ENCODE results near the gene CHD5. TPM values are rescaled to one million over a fixed set of nuclear protein-coding genes. Genes with fewer than 3 reads are reported as not detected.

Gene CHD5
- total and polyA plus RNA-seq, 2 of the 4 experiments (the other 2 are of a cell fraction) = under 0.01 to 0.09 TPM

DNA sequence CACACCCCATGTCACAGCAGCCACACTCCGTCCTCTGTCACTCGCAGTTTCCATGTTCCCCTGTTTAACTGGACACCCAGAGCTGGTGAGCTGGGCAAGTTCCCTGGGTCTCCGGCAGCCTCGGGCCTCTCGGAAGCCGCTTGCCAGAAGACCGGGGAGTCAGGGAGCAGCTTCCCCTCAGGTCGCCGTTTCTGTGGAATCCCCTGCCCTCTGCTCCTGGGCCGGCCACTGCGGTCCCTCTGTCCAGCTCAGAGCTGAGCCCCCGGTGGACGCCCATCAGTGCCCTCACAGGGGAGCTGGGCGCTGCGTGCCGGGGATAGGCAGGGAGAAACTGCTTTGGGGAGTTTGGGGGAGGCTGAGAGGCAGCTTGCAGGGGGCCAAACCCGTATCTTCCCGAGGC, 96.7 kb downstream of the CHD5 start:
- H3K4me2 ChIP-seq (ENCODE audit: low read depth, low read length) = no peak overlapping the region

More for the DNA sequence above, 96.7 kb downstream of the CHD5 start:
- intact Hi-C loops (cut with micrococcal nuclease) (no loop called here), in situ Hi-C loops (cut with MboI; ENCODE audit: low sequenced_read_pairs) (no loop called here), dilution Hi-C loops (cut with HindIII; ENCODE audit: low sequenced_read_pairs, unreplicated experiment) (no loop called here)
- H3K9me1 ChIP-seq (ENCODE audit: insufficient read depth, low read length) = no peaks in the 10 kb centered on the region
- H3K36me3 ChIP-seq (ENCODE audit: control insufficient read depth, insufficient read depth, low read length) = no peaks in the 10 kb centered on the region
- ATAC-seq (ENCODE audit: low read depth) = no peak
- no peak overlapping the region for H3K56ac ChIP-seq (ENCODE audit: extremely low read depth, insufficient read depth, low read length)
- H3K27ac ChIP-seq (ENCODE audit: insufficient read depth, low read length) = no peak overlapping the region
- H2AK9ac ChIP-seq (replicated peaks; ENCODE audit: low read depth, low read length, poor library complexity) = no peak overlapping the region
- no peak overlapping the region for H3K9ac ChIP-seq (ENCODE audit: low read depth, low read length)
- TF ChIP-seq RAD21 (IDR thresholded peaks at IDR 0.05; ENCODE audit: low read length) = no peak
- TF ChIP-seq, protein P1, sequence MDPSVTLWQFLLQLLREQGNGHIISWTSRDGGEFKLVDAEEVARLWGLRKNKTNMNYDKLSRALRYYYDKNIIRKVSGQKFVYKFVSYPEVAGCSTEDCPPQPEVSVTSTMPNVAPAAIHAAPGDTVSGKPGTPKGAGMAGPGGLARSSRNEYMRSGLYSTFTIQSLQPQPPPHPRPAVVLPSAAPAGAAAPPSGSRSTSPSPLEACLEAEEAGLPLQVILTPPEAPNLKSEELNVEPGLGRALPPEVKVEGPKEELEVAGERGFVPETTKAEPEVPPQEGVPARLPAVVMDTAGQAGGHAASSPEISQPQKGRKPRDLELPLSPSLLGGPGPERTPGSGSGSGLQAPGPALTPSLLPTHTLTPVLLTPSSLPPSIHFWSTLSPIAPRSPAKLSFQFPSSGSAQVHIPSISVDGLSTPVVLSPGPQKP (IDR thresholded peaks at IDR 0.05; ENCODE audit: borderline replicate concordance, low read depth, low read length) = no peak
- no peak overlapping the region for H2BK15ac ChIP-seq (ENCODE audit: low read depth, low read length)
- no peak overlapping the region for H3K14ac ChIP-seq (replicated peaks; ENCODE audit: low read depth, low read length)
- no peak overlapping the region for H4K8ac ChIP-seq (ENCODE audit: low read depth in 2 of 2, low read length in 2 of 2)
- no peaks in the 10 kb centered on the region for H3K79me1 ChIP-seq (ENCODE audit: low read depth in 1 of 2, low read length in 2 of 2)
- ChIA-PET CTCF (no interaction called here), POLR2A (ENCODE audit: unreplicated experiment) (no interaction called here)
- no peak overlapping the region for H4K5ac ChIP-seq (ENCODE audit: low read depth, low read length)
- no peak overlapping the region for H4K91ac ChIP-seq (ENCODE audit: insufficient read depth, low read depth, low read length)
- H3K9me3 ChIP-seq (ENCODE audit: control insufficient read depth, insufficient read depth, low read length) = no peaks in the 10 kb centered on the region
- no peak for DNase-seq
- H3K4me3 ChIP-seq (ENCODE audit: insufficient read depth, low read depth, low read length) = no peak overlapping the region
- H2AFZ ChIP-seq (replicated peaks; ENCODE audit: low read length, poor library complexity) = peak overlapping the region; percentile 51
- no peak overlapping the region for H3K23ac ChIP-seq (ENCODE audit: low read depth, low read length)
- 58% methylated on average over 9 of the region's 18 CpGs; no CpG with 5 or more reads in 1 of the 2 experiments for WGBS, 2 experiments (ENCODE audit: extremely low coverage in 2 of 2, insufficient read length in 1 of 2)
- peaks cover 29% of the 10 kb centered on the region for H3K27me3 ChIP-seq (ENCODE audit: control insufficient read depth, insufficient read depth, low read length)
- H2AK5ac ChIP-seq (ENCODE audit: low read depth, low read length) = no peak overlapping the region
- no peak overlapping the region for H2BK5ac ChIP-seq (ENCODE audit: low read depth, low read length, poor library complexity, severe bottlenecking)
- no peak overlapping the region for H3K18ac ChIP-seq (ENCODE audit: low read depth, low read length)
- BruUV-seq (replicated peaks) = no TSS peak
- H3K4ac ChIP-seq (ENCODE audit: low read depth, low read length) = no peak overlapping the region
- H3K4me1 ChIP-seq (ENCODE audit: control insufficient read depth, insufficient read depth, low read length) = no peaks in the 10 kb centered on the region
- no peak overlapping the region for H2BK20ac ChIP-seq (ENCODE audit: low read depth, low read length)
- H4K20me1 ChIP-seq (ENCODE audit: insufficient read depth, low read length) = no peaks in the 10 kb centered on the region
- H2BK120ac ChIP-seq (ENCODE audit: low read depth, low read length) = no peak overlapping the region

Data from IMR-90 (cell line).